Activated CD4-positive, alpha-beta T cell treated with anti-CD3 and anti-CD28 coated beads, Interleukin-2, amount 50 U/mL, for 1 hour (primary cell): Measurements from ENCODE around the gene ZNF554.

ENCODE experiments used
- DNase-seq: peaks from one replicate; pipeline ENCODE4 v3.0.0-alpha.2; 2020

ZNF554 gene

DNA sequence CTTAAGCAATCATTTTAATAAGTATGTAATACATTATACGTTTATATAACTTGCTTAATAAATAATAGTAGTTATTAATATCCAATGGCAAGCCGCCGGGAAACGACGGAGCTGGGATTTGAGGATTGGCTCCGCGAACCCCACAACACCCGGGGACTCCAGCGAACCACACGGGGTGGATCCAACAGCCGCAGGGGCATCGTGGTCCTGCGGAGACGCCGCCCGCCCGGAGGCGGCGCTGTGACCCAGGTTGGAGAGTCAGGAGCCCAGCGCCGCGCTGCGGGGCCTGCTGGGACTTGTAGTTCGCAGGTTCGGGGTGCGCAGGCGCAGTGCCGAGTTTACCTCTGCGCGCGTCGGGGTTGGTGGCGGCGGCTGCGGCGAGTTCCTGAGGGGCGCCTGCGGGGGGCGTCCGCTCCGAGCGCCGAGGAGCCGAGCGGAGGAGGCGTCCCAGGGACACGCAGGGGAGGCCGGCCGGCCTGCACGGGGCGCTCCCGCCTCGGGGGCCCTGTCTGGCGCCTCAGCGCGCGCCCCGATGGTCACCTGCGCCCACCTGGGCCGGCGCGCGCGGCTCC lies at the start of gene ZNF554:
Gene ZNF554, plus strand, starts transcription at position 329 of the 572 bp plus-strand sequence. Its CDS starts 204 bp downstream, at position 533.
- peak; percentile 99 for DNase-seq

DNA sequence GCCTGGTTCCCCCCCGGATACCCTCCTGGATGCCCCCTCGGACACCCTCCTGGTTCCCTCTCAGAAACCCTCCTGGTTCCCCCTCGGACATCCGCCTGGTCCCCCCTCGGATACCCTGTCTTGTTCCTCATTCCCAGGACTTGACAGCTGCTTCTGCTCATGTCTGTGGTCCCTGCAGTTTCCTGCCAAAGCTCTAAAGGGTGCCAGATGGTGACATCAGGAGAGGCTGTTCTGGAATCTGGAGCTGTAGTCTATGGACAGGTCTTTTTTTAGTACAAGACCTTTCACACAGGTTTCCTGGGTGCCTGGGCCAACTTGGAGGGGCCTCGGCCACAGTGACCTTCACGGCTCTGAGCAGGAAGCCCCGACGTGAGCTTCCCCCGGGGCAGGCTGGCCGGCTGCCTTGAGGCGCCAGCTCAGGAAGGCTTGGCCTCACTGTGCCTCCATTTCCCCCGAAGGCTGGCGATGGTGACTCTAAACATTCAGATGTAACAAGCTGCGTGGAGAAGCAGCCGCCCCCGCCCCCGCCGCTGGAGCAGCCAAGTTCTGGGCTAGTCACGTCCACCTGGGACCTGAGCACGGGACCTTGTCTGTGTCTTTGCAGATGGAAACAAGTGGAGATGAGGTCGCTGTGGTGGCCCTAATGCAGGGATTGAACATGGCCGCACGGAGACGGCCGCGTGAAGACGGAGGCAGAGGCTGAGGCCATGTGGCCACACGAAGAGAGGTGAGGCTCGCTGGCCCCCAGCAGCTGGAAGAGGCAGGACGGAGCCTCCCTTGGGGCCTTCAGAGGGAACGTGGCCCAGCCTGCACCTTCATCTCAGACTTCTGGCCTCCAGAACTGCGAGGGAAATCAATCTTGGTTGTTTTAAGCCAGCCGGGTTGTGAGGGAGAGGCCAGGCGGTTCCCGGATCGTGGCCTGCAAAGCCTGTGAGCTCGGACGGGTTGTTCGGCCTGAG lies 49.3 kb upstream of the ZNF554 start:
- DNase-seq, result no peak

DNA sequence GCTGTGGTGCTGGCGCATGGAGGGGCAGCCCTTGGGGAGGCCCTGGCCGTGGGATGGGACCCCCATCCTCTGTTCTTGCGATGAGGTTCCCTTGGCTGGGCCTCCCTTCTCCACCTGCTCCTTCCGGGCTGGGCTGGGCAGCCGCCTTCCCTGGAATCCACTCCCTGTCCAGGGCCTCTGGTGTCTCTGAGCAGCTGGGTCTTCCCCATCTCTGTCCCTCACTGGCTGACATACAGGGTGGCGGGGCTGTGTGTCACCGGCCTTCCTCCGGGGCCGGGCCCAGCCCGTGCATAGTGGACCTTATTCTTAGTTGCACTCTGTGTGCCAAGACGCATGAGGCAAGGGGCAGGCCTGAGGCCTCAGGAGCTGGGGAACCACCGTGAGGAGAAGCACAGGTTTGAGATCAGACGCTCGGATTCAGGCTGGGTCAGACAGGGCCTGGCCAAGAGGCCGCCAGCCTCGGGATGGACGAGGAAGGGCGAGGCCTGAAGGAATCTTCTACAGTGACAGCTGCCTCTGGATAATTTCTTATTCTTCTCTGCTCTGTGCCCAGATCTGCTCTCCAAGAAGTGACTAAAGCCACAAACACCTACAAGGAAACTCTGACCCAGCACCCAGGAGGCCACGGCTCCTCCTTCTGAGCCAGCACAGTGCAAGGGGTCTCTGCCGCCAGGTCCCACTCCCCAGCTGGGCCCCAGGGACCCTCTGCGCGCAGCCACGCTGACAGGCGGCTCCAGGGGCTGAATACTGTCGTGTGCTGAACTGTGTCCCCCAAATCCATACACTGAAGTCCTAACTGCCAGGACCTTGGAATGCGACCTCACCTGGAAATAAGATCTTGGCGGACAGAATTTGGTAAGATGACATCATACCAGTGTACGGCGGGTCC lies 47.6 kb upstream of the ZNF554 start:
- no peak for DNase-seq

DNA sequence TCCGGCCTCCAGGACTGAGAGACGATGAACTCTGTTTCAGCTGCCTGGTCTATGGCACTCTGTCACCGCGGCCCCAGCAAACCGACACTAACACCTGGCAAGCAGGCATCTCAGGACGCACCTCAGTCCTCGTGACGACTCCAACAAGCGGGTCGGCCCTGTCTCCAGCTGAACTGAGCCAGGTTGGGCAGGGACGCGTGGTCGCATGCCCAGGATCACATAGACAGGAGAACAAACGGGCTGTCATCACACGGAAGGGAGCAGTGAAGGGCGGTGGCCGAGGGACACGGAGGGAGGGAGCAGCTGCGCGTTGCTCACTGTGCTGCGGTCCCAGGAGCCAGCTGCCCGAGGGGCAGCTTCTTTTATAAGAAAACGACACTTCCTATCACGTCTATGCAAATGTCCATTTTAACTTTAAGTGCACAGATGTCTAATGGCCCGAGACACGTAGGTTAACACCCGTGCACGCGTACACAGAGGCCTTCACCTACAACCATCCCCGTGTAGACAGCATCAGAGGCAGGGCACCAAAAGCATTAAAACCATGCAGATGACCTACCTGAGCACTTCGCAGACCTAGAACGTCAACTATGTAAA lies 45.5 kb upstream of the ZNF554 start:
- no peak for DNase-seq

DNA sequence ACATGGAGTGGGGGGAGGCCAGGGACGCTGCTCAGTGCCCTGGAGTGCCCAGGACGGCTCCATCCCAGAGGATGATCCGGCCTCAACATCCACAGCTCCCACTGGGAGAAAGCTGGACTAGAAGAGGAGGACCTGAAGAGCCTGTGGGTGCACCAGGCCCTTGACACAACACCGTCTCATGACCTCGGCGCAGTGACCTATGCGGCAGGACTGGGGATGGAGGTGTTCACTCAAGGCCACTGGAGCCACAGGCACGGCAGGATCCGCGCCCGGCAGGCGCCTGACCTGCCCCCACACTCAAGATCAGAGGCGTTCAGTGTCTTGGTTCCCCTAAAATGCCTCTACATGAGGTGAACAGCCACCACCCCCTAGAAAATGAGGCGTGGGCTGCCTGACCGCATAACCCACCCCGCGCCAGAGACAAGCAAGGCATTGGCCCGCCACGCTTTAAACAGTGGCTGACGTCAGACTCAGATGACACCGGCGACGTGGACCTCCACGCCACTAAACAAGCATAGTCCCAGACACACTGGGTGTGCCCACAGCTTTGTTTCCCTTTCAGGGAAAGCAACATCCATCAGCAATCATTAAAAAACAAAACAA lies 44.6 kb upstream of the ZNF554 start:
- DNase-seq, result no peak

DNA sequence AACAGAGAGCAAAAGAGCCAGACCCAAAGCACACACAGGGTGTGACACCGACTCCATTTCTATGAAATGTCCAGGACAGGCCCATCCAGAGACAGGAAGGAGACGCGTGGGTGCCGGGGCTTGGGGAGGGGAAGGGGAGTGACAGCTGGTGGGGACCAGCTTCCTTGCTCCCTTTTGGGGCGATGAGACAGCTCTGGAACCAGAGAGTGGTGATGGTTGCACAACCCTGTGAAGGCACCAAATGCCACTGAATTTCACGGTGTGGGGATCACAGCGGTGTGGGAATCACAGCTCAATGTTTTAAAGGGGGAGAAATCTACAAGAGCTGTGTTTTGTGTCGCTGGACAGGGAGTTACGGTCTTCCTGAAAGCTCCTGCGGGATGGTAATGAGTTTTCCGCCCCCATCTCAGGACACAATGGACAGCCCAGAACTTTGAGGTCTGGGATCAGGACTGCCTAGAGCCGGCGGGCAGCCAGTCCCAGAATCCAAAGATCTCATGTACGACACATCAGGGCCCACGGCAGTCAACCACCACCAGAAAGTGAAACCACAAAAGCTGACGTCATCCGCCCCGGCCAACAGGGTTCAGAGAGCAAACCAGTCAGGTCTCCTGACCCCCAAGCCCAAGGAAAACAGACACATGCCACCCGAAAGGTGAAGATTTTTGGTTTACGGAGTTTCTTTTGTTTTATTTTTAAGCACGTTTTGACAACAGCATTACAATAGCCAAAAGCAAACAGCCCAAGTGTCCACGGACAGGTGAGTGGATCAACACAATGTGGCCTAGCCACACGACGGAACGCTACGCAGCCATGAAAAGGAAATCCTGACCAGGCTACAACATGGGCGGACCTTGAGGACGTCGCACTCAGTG lies 43.9 kb upstream of the ZNF554 start:
- DNase-seq, result peak; percentile 68

DNA sequence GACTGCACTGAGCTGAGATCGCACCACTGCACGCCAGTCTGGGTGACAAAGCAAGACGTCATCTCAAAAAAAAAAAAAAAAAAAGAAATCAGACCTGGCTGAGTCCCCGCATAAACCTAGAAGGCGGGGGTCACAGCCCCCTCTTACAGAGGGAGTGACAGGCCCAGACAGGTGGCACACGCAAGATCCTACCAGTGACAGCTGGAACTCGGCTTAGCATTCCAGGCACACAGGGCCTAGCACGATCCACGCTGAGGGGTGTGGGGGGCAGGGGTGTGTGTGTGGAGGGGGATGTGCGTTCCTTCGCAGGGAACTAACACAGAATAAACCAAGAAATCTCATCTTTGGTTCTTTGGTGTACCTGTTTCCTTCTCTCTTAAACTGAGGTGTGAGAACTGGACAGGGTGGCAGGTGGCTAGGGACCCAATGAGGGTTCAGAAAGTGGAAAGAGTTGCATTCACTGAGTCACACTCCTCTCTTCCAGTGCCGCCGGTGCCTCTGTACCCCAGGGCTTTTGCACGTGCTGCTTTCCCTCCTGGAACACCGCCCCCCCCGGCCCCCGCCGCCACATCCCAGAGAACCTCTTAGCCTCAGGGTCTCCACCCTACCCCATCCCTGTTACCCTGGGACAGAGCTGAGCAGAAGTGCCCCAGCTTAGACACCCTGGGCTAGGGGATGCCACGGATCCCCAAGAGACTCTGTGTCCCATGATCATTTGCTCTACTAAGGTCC lies 41.5 kb upstream of the ZNF554 start:
- no peak for DNase-seq

DNA sequence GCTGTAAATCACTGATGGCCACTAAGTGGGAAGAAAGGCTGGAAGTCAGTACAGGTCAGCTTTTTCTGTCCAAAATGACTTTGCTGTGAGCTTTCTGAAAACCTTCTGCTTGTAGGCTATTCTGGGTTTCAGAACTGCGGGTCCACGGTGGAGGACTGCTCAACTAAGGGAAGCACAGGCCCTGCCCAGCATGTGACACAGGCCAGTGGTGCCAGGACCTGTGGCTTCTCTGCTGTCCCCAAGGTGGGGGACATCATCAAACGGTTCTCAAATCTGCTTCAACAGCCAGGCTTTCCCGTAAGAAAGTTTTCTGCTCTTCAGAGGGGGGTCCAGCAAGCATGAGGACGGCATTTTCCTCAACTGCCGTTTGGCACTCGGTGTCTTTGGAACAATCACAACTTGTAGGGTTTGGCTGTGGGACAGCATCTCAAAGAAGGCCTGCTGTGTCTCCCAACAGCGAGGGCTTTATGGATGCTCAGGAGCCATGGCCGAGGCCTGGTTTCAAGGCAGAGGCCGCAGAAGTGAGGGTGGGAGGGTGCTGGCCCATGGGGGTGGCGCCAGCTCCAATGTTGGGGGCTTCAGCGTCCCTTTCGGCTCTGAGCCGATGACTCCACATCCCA lies 40.4 kb upstream of the ZNF554 start:
- DNase-seq, result no peak

DNA sequence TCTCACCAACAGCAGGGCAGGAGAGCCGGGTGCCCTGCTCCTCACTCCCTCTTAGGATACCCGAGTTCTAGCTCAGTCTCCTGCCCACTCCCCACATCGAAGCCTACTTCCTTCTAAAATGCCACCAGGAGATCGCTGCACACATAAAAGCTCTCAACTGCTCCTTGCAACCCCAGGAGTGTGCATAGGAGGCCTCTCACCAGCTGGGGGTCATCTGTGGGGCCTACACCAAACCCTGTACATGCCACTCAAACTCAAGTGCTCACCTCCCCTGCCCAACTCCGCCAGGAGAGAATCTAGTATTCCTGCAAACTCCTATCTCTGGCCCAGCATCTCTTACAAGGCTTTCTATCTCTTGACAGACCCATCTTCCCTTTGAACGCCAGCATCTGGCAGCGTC lies 39.4 kb upstream of the ZNF554 start:
- no peak for DNase-seq

DNA sequence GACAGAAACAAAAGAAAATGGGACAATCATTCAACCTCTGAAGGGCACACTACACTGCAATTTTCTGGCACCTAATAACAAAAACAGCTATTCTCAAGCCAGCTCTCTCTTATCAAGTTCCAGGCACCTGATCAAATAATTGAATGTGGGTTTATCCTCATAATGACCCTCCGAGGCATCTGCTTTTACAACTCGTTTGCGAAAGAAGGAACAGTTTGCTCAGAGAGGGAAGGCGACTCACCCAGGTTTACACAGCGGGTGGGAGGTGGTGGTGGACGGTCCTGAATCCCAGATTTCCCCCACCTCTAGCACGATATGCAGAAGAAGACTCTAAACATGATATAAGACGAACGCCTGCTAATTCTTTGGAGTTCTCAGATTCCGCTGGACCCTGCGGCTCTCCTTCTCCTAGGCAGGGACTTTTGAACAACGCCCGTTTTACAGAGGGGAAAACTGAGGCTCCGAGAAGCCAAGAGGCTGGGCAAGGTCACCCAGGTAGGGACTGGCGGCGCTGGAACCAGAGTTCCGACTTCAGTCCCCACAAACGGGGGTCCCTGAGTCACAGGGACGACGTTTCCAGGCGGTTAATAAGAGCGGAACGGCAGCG lies 37.2 kb upstream of the ZNF554 start:
- no peak for DNase-seq

DNA sequence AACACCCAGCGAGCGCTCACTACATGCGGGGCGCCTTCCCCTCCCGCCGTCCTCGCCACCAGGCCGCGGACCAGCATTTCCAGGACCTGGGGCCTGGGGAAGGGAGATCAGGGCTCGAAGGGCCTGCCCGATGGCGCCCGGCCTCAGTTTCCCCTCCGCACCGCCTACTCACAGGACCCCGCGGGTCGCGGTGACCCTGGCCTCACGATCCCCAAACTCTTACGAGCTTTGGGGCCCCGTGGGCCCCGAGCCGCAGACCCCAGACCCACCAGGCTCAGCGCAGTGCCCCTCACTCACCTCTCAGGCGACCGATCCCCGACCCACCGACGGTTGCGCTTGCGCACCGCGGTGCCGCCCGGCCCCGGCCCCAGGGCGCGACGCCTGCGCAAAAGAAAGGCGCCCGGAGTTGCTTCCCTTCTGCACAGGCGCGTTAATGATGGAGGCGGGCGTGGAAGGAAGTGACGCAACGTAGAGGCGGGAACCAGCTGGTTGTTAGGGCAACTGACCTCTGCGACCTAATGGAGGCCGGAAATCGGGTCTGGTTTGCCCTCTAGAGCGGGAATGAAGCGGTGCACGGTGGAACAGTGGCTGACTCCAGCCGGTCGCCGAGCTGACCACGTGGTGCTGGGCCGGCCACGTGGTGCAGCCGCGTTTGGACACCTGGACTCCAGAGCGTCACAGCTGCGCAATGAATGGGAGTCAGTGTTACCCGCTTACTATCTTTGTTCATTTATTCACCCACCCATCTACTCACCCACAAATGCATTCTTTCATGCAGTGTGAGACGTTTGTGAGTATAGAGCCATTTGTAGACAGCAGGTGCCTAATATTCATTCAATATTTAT lies 36.5 kb upstream of the ZNF554 start, which contains the start of gene SGTA:
Gene SGTA, minus strand, starts transcription at position 338 of the 845 bp plus-strand sequence. CDS start 14,205 bp downstream, outside the sequence.
- DNase-seq, result peak; percentile 95

DNA sequence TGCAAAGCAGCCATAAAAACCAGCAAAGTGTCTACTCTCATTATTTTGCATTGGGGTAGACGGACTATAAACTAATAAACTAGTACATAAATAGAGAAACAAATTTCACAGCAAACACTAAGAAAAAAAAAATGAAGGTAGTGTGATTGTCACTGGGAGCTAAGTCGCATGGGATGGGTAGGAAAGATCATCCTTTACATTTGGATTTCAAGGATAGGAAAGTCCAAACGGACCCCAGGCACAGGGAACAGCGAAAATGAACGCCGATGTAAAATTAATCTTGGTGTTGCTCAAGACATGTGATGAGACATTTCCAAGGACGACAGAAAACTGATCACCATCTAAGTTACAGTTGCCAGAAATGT lies 35.9 kb upstream of the ZNF554 start:
- DNase-seq, result no peak

DNA sequence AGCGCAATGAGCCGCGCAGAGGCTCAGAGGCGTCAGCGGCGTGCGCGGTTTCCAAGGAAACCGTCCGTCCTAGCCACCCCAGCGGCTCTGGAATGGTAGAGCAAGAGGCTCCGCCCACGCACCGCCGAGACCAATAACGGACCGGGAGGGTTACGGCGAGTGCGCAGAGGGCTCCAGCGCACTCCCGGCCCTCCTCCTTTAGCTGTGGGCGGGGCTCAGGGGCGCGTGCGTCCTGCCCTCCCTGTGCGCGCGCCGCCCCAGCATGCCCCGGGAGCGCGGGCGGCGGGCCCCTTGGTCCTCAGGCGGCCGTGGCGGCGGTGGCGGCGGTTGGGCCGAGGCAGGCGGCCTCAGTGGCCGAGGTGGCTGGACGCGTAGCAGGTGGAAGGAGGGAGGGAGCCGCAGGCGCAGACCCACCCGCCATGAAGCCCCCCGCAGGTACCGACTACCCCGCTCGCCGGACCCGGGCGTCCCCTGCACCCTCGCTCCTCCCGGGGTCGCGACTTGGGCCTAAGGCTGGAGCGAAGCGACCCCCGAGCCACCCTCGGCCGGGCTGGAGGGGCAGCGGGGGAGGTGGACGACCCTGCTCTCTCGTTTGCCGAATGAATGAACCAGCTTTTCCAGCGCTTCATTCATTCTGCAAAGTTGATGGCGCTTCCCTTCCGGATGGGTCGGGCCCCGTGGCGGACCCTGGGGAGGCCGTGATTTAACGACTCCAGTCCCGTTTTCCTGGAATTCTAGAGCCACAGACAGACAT lies 34.2 kb upstream of the ZNF554 start, which contains the start of gene THOP1:
Gene THOP1, plus strand, starts transcription at position 260 of the 754 bp plus-strand sequence. Its CDS starts 160 bp downstream, at position 420.
- peak; percentile 98 for DNase-seq

DNA sequence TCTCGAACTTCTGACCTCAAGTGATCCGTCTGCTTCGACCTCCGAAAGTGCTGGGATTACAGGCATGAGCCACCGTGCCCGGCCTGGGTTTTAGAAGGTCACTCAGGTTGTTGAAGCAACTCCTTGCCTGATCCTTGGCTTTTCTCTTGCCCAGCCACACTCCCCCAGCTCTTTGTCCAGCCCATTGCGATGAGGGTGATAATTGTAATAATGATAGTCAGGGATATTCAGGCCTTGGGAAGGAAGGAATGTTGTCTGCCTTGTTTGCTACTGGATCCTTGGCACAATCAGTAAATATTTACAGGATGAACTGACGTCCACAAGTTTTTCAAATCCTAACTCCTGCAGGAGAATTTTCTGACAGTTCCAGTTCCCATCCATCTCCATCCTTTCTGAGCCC lies 32.6 kb upstream of the ZNF554 start:
- no peak for DNase-seq

DNA sequence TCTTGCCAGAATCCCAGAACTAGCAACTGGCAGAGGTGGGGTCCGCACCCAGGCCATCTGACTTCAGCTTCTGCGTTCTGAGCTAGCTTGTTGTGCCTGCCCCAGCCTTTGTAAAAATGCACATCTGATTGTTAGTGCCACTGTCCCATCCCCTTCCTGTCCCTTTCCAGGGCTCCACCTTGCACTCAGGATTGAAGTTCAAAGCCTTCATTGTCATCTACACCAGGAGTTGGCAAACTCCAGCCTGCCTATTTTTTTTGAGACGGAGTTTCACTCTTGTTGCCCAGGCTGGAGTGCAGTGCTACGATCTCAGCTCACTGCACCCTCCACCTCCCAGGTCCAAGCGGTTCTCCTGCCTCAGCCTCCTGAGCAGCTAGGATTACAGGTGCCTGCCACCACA lies 31.4 kb upstream of the ZNF554 start:
- DNase-seq, result no peak

DNA sequence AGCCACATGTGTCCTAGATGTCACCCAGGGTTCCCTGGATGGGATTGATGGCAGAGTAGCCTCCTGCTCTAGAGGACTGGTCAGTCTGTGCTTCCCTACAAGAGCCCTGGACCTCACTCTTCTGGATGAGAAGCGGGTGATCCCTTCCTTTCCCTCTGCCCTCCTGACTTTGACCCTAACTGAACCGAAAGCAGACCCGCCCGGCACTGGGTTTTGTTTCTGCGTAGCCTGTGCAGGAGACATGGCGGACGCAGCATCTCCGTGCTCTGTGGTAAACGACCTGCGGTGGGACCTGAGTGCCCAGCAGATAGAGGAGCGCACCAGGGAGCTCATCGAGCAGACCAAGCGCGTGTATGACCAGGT lies 29.5 kb upstream of the ZNF554 start:
- no peak for DNase-seq

DNA sequence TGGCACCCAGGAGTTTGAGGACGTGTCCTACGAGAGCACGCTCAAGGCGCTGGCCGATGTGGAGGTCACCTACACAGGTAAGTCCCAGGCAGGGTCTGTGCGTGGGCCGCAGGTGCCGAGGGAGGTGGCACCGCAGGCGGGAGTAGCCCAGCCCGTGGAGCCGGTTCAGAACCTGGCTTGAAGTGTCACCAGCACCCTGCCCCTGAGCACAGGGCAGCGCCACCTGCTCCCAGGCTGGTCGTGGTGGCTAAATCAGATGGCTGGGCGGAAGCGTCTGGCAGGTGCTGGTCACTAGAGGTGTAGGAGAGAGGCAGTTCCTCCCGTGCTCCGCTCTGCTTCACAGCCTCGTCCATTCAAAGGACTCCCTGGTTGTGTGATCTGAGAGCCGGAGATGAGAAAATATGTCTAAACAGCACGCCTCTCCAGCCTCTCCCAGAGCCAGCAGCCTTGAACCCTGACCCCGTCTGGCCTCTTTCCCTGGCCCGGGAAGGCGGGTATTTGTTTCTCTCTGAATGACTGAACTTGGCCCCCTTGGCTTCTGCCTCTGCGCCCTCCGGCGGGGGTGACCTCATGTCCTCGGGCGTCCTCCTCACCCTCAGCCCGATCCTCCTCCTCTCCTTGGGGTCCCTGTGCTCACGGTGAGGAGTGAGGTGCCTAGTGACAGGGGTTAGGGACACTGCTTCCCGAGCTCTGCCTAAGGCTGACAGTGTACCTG lies 29.0 kb upstream of the ZNF554 start:
- no peak for DNase-seq
